Upper lobe of left lung (tissue), 4 donors: Measurements from ENCODE around the gene MAP3K14.

Experiments
- CTCF ChIP-seq, 6 experiments: fragments of 450-650 bp in 4 of 6; fragments of 200-600 bp in 2 of 6; sonication (generic) in 2 of 6; IDR thresholded peaks; one replicate each; pipeline ENCODE4 v1.5.1; 2016 to 2019; ENCODE audit warnings: antibody characterized with exemption in 6 of 6
- POLR2A ChIP-seq, 4 donors: fragments of 450-650 bp; IDR thresholded peaks; one replicate each; pipeline ENCODE4 v1.5.1; 2016 to 2017; ENCODE audit warnings: antibody characterized with exemption in 4 of 4, mild to moderate bottlenecking in 2 of 4
- POLR2AphosphoS5 ChIP-seq, 2 donors: sonication (generic); formaldehyde crosslinking; IDR thresholded peaks; one replicate each; pipeline ENCODE4 v1.5.1; 2017; ENCODE audit warnings: antibody characterized with exemption in 2 of 2

GRCh38 chr17:45222996-45223538 is 93.8 kb downstream of the MAP3K14 start:
- no peak for TF ChIP-seq CTCF (IDR thresholded peaks at IDR 0.05)
- TF ChIP-seq POLR2AphosphoS5 (IDR thresholded peaks at IDR 0.05) = no peak
- no peak for TF ChIP-seq POLR2A (IDR thresholded peaks at IDR 0.05)
